ENCODE results near the gene BST1. TPM values are rescaled to one million over a fixed set of nuclear protein-coding genes. Genes with fewer than 3 reads are reported as not detected.

The BST1 gene
- total RNA-seq, 1 experiment from 2014 or later: 1.4 TPM

- TF ChIP-seq FOXP4 (CRISPR knock-in tag; IDR thresholded peaks at IDR 0.05): peak; percentile 60
- TF ChIP-seq NR3C1 (CRISPR knock-in tag; conservative IDR thresholded peaks at IDR 0.05; ENCODE audit: low read depth): no peak
- TF ChIP-seq TP53 (CRISPR knock-in tag; IDR thresholded peaks at IDR 0.05): peak; percentile 29; the same call in 1 of the 2 replicates
- 0 out of 2 replicates have a peak, but pooled peaks have one; percentile 26 for TF ChIP-seq ZNF281 (CRISPR knock-in tag; IDR thresholded peaks at IDR 0.05)
- no peak for TF ChIP-seq CDX4 (CRISPR knock-in tag; IDR thresholded peaks at IDR 0.05; ENCODE audit: borderline replicate concordance)
- 0 out of 2 replicates have a peak, but pooled peaks have one; percentile 50 for TF ChIP-seq ARID4B (CRISPR knock-in tag; IDR thresholded peaks at IDR 0.05; ENCODE audit: borderline replicate concordance)
- no peak for TF ChIP-seq IRF2 (CRISPR knock-in tag; IDR thresholded peaks at IDR 0.05; ENCODE audit: borderline replicate concordance, low read depth)
- peak; percentile 64; the same call in 1 of the 2 replicates for TF ChIP-seq CREB1 (CRISPR knock-in tag; IDR thresholded peaks at IDR 0.05)
- no peak for TF ChIP-seq ZNF138 (CRISPR knock-in tag; conservative IDR thresholded peaks at IDR 0.05)
- TF ChIP-seq E2F1 (CRISPR knock-in tag; IDR thresholded peaks at IDR 0.05): no peak
- TF ChIP-seq ERG (CRISPR knock-in tag; IDR thresholded peaks at IDR 0.05): 0 out of 2 replicates have a peak, but pooled peaks have one; percentile 53
- no peak for TF ChIP-seq ZNF512 (CRISPR knock-in tag; IDR thresholded peaks at IDR 0.05; ENCODE audit: borderline replicate concordance)
- TF ChIP-seq IRF1 (CRISPR knock-in tag; IDR thresholded peaks at IDR 0.05): peak; percentile 92
- TF ChIP-seq MAX (CRISPR knock-in tag; IDR thresholded peaks at IDR 0.05): peak; percentile 84
- no peak for TF ChIP-seq GABPB1 (CRISPR knock-in tag; IDR thresholded peaks at IDR 0.05)
- TF ChIP-seq EMX1 (CRISPR knock-in tag; IDR thresholded peaks at IDR 0.05): 0 out of 2 replicates have a peak, but pooled peaks have one; percentile 76
- no peak for TF ChIP-seq NFE2L1 (CRISPR knock-in tag; IDR thresholded peaks at IDR 0.05)
- TF ChIP-seq ETV6 (CRISPR knock-in tag; IDR thresholded peaks at IDR 0.05): peak; percentile 65; the same call in 1 of the 2 replicates
- no peak for TF ChIP-seq OVOL2 (CRISPR knock-in tag; IDR thresholded peaks at IDR 0.05; ENCODE audit: borderline replicate concordance)
- peak; percentile 95 for TF ChIP-seq USF2 (CRISPR knock-in tag; IDR thresholded peaks at IDR 0.05)
- TF ChIP-seq JUN (CRISPR knock-in tag; IDR thresholded peaks at IDR 0.05): no peak
Observed at GRCh38 chr4:15655223-15656037, 47.4 kb upstream of the BST1 start, which contains the start of gene FBXL5 (continued).

Data from WTC11 (cell line).